ENCODE results near the gene CST1. TPM values are rescaled to one million over a fixed set of nuclear protein-coding genes. Genes with fewer than 3 reads are reported as not detected.
"Not testable (repeated sequence)": the region's sequence is repeated elsewhere in the genome, so short reads cannot be mapped to it uniquely, and the experiment has no call there.

The CST1 gene
- total RNA-seq, 1 donor from 2014 or later, result not detected

DNA sequence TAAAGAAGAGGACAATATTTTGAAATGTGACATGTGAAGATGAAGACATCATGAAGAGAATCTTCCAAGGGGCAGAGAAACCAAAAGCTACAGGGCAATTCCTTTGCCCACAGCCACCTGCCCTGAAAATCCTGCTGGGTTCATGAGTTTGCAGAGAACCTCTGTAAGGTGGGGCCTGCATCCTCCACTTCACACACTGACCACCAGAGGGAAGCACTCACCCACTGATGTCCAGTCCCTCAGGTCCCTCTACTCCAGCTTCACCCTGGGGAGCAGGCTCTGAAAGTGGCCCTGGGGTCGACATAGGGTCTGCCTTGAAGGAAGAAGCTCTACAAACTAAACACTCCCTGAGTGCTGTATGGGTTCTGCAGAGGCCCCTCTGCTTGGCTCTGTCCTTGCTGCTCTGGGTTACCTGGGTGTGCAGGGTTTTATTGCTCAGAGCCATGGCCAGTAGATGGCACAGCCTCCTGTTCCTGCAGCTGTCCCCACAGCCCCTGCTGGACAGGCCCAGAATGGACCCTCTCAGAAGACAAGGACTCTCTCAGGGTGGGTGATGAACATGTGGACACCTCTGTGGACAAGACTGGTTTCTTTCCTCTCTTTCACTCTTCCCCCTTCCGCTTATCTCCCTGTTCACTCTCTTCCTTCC, 27.0 kb downstream of the CST1 start:
- intact Hi-C loops (cut with DNase I); H3K9me3 ChIP-seq; H3K4me3 ChIP-seq; DNase-seq; H3K27me3 ChIP-seq; H3K36me3 ChIP-seq; H3K4me1 ChIP-seq; H3K27ac ChIP-seq: not testable (repeated sequence)
- peak; percentile 54 for TF ChIP-seq CTCF (IDR thresholded peaks at IDR 0.05)
- ATAC-seq, result peak; percentile 93

GRCh38 chr20:23722851-23723250, 27.9 kb downstream of the CST1 start:
- H3K9me3 ChIP-seq; H3K27me3 ChIP-seq; H3K27ac ChIP-seq; H3K36me3 ChIP-seq; DNase-seq; intact Hi-C loops (cut with DNase I); H3K4me3 ChIP-seq; ATAC-seq; H3K4me1 ChIP-seq: not testable (repeated sequence)

DNA sequence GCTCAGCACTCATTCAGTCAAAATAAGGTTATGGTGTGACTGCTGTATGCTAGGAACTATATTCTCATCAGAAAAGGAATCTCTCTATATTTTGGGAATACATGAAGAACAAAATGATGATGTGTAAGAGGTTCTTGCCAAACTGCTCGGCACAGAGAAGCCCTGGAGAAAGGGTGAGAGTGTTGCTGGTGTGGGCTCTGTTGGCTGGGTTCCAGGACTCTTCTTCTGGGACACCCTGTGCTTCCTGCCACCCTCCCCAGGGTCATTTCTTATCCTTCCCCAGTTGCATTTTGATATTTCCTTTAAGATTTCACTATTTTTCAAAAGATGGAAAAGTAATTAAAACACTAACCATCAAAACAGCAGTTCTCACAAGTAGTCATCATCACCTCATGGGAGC, 28.8 kb downstream of the CST1 start:
- no peaks in the 10 kb centered on the region for H3K4me1 ChIP-seq
- ATAC-seq (no peak), DNase-seq (no peak)
- H3K27ac ChIP-seq, result no peak overlapping the region
- intact Hi-C loops (cut with DNase I), result no loop called here
- TF ChIP-seq CTCF (IDR thresholded peaks at IDR 0.05), result no peak
- H3K27me3 ChIP-seq, result no peaks in the 10 kb centered on the region
- H3K4me3 ChIP-seq, result no peak overlapping the region
- H3K36me3 ChIP-seq, result no peaks in the 10 kb centered on the region
- no peaks in the 10 kb centered on the region for H3K9me3 ChIP-seq

GRCh38 chr20:23719351-23719750, 31.4 kb downstream of the CST1 start:
- H3K4me1 ChIP-seq; H3K27me3 ChIP-seq; DNase-seq; ATAC-seq; H3K4me3 ChIP-seq; H3K9me3 ChIP-seq; H3K36me3 ChIP-seq; H3K27ac ChIP-seq; intact Hi-C loops (cut with DNase I): not testable (repeated sequence)

DNA sequence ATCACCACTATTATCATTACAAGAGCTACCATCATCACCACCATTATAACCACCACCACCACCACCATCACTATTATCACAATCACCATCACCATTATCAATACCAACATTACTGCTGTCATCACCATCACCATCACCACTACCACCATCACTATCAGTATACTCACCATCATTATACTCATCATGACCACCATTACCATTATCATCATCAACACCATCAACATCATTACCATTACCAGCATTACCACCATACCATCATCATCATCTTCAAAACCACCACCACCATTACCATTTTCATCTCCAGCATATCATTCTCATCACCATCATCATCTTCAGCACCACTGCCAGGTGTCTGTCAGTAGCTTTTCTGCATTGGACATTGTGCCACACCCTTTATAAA, 39.0 kb downstream of the CST1 start:
- H3K27me3 ChIP-seq; H3K4me3 ChIP-seq; H3K9me3 ChIP-seq; DNase-seq; ATAC-seq; H3K4me1 ChIP-seq; H3K36me3 ChIP-seq; intact Hi-C loops (cut with DNase I); H3K27ac ChIP-seq: not testable (repeated sequence)

DNA sequence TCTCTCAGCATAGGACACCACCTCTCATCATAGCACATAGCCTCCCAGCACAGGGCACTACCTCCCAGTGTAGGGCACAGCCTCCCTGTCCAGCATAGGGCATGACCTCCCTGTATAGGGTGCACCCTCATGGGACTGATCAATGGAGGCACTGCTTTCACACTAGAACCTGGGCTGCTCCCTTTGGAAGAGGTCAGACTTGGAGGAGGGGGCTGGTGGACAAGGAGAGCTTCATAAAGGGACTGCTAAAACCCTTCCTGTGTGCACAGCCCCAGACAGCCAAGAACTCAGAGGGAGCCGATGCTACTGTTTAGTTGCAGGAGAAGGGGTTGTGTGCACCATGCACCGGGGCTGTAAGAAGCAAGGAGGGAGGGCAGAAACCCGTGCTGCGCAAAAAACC, 40.0 kb downstream of the CST1 start:
- DNase-seq (no peak), ATAC-seq (no peak)
- Histone ChIP-seq H3K36me3 (no peaks in the 10 kb centered on the region), H3K9me3 (no peaks in the 10 kb centered on the region), H3K4me1 (no peaks in the 10 kb centered on the region), H3K27me3 (no peaks in the 10 kb centered on the region), H3K4me3 (no peak overlapping the region), H3K27ac (no peak overlapping the region)
- no peak for TF ChIP-seq CTCF (IDR thresholded peaks at IDR 0.05)
- intact Hi-C loops (cut with DNase I), result no loop called here

GRCh38 chr20:23705895-23706294, 44.8 kb downstream of the CST1 start:
- Histone ChIP-seq H3K9me3 (no peaks in the 10 kb centered on the region), H3K27me3 (no peaks in the 10 kb centered on the region), H3K36me3 (no peaks in the 10 kb centered on the region), H3K27ac (no peak overlapping the region), H3K4me1 (no peaks in the 10 kb centered on the region), H3K4me3 (no peak overlapping the region)
- ATAC-seq (no peak), DNase-seq (no peak)
- intact Hi-C loops (cut with DNase I), result no loop called here
- no peak for TF ChIP-seq CTCF (IDR thresholded peaks at IDR 0.05)
